Nephron progenitor cell (in vitro differentiated cells): ENCODE measurements around the gene ACSL1.
"Not testable (repeated sequence)": the region's sequence is repeated elsewhere in the genome, so short reads cannot be mapped to it uniquely, and the experiment has no call there.

Source experiments
- DNase-seq: peaks from one replicate; pipeline ENCODE4 v3.0.0; 2021
- H3K27ac Mint-ChIP-seq: 2 replicates; pipeline ENCODE4 v1.8.0; 2021; ENCODE audit warnings: mild to moderate bottlenecking, moderate library complexity, mixed read lengths
- H3K27me3 Mint-ChIP-seq: 2 replicates; pipeline ENCODE4 v1.8.0; 2021; ENCODE audit warnings: mild to moderate bottlenecking, low read depth, mixed read lengths; ENCODE audit not compliant: poor library complexity
- H3K36me3 Mint-ChIP-seq: 2 replicates; pipeline ENCODE4 v1.8.0; 2021; ENCODE audit warnings: low read depth, mixed read lengths
- H3K4me1 Mint-ChIP-seq: 2 replicates; pipeline ENCODE4 v1.8.0; 2021; ENCODE audit warnings: mixed read lengths
- H3K4me3 Mint-ChIP-seq: 2 replicates; pipeline ENCODE4 v1.8.0; 2021; ENCODE audit warnings: mild to moderate bottlenecking, moderate library complexity, mixed read lengths
- H3K9me3 Mint-ChIP-seq: 2 replicates; pipeline ENCODE4 v1.8.0; 2021; ENCODE audit warnings: mild to moderate bottlenecking, moderate library complexity, mixed read lengths
- CTCF ChIP-seq: fragments of 200-600 bp; sonication (generic); IDR thresholded peaks from 2 replicates; pipeline ENCODE4 v1.5.0; 2021; ENCODE audit warnings: antibody characterized with exemption

ACSL1 gene

GRCh38 chr4:184744236-184744635 lies 81.5 kb downstream of the ACSL1 start:
- no peaks in the 10 kb centered on the region for H3K36me3 Mint-ChIP-seq
- H3K4me1 Mint-ChIP-seq, result peaks cover 17% of the 10 kb centered on the region
- no peak for TF ChIP-seq CTCF
- peaks cover 8% of the 10 kb centered on the region for H3K27me3 Mint-ChIP-seq
- H3K9me3 Mint-ChIP-seq, result peaks cover 31% of the 10 kb centered on the region
- H3K4me3 Mint-ChIP-seq, result no peak overlapping the region
- H3K27ac Mint-ChIP-seq, result no peak overlapping the region
- DNase-seq, result no peak

DNA sequence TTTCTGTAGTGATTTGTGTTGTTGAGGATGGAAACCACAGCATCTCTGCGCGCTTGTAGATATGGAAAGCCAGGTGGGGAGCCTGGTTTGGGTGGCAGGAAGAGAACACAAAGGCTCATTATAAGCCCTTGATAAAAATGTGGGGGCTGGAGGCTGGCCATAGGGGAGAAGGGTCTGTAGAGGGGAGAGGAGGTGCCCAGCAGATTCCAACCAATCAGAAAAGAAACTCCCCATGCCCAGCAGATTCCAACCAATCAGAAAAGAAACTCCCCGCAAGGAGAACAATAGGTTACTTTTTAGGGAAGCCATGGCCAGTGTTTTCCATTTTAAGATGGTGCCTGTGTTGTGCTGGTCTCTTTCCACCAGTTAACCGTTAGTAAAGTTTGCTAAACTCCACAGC lies 82.1 kb downstream of the ACSL1 start:
- Mint-ChIP-seq H3K4me1 (peaks cover 17% of the 10 kb centered on the region), H3K27me3 (peaks cover 8% of the 10 kb centered on the region), H3K9me3 (peaks cover 31% of the 10 kb centered on the region), H3K36me3 (no peaks in the 10 kb centered on the region), H3K27ac (no peak overlapping the region), H3K4me3 (no peak overlapping the region)
- DNase-seq, result no peak
- TF ChIP-seq CTCF, result no peak

DNA sequence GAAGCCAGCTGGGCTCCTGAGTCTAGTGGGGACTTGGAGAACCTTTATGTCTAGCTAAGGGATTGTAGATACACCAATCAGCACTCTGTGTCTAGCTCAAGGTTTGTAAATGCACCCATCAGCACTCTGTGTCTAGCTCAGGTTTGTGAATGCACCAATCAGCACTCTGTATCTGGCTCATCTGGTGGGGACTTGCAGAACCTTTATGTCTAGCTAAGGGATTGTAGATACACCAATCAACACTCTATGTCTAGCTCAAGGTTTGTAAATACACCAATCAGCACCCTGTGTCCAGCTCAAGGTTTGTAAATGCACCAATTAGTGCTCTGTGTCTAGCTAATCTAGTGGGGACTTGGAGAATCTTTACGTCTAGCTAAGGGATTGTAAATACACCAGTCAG lies 84.1 kb downstream of the ACSL1 start:
- not testable (repeated sequence) for H3K27ac Mint-ChIP-seq, H3K4me1 Mint-ChIP-seq, DNase-seq, H3K36me3 Mint-ChIP-seq, H3K4me3 Mint-ChIP-seq, H3K27me3 Mint-ChIP-seq
- H3K9me3 Mint-ChIP-seq, result peaks cover 31% of the 10 kb centered on the region

GRCh38 chr4:184740980-184741391 lies 84.8 kb downstream of the ACSL1 start:
- Mint-ChIP-seq H3K27ac (no peak overlapping the region), H3K36me3 (no peaks in the 10 kb centered on the region), H3K9me3 (peaks cover 31% of the 10 kb centered on the region), H3K4me3 (no peak overlapping the region), H3K4me1 (peaks cover 4% of the 10 kb centered on the region), H3K27me3 (peaks cover 4% of the 10 kb centered on the region)
- TF ChIP-seq CTCF, result no peak
- DNase-seq, result no peak

GRCh38 chr4:184739575-184739974 lies 86.2 kb downstream of the ACSL1 start:
- H3K4me1 Mint-ChIP-seq, H3K36me3 Mint-ChIP-seq, H3K27ac Mint-ChIP-seq, H3K4me3 Mint-ChIP-seq, H3K27me3 Mint-ChIP-seq, DNase-seq: not testable (repeated sequence)
- H3K9me3 Mint-ChIP-seq, result peaks cover 31% of the 10 kb centered on the region

- peaks cover 4% of the 10 kb centered on the region for H3K9me3 Mint-ChIP-seq
- peaks cover 5% of the 10 kb centered on the region for H3K27me3 Mint-ChIP-seq
- H3K36me3 Mint-ChIP-seq, result peaks cover 9% of the 10 kb centered on the region
- no peak overlapping the region for H3K27ac Mint-ChIP-seq
- DNase-seq, result no peak
- peak overlapping the region; percentile 94 for H3K4me3 Mint-ChIP-seq
- H3K4me1 Mint-ChIP-seq, result peaks cover 43% of the 10 kb centered on the region
- no peak for TF ChIP-seq CTCF
These were observed 91.0 kb downstream of the ACSL1 start for GRCh38 chr4:184734758-184735157.

DNA sequence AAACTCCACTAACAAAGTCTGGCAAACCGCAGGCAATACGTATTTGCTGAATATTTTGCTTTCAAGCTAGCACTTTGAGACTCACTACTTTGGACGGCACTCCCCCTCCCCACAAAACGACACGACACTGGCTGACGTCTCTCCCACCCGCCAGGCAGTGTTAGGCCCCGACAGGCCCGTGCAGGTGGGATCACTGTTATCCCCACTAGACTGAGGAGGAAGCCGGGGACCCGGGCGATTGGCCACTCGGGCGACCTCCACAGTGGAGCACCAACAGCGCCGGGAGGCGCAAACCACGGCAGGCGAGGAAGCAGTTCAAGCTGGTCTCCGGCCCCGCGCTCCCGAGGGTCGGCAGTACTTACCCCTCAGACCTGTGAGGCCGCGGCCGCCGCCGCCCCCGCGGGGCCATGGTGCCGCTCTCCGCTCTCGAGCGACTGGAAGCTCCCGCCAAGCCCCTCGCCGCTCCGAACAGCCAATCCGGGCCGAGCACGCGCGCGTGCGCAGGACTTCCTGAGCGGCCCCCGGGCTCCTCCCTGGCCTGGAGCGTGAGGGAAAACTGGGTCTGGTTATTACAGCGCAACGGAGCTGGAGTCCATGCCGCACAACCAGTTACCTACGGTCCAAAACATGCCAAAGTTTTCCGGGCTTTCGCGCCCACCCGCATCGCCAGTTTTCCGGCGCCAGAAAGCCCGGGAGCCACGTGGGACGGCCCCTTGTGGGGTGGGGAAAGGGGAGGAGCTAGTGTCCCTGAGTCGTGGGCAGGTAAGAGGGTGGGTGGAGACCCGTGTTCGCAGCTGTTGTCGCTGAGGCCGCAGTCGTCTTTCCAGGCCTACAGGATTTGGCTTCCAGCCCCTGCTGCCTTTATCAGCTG lies 91.9 kb downstream of the ACSL1 start, which contains the start of gene CENPU:
TSS of gene CENPU (minus strand) at position 443 of the 871 bp plus-strand sequence. CDS start at position 409, 34 bp downstream.
- Mint-ChIP-seq H3K27me3 (peaks cover 4% of the 10 kb centered on the region), H3K4me3 (peak within 1 kb of the TSS; percentile 94), H3K4me1 (peaks cover 43% of the 10 kb centered on the region), H3K36me3 (peaks cover 16% of the 10 kb centered on the region), H3K9me3 (no peaks in the 10 kb centered on the region), H3K27ac (peak within 1 kb of the TSS; percentile 86)
- no peak for TF ChIP-seq CTCF
- DNase-seq, result peak; percentile 96
